ENCODE data around the gene GSKIP.
A peak's percentile ranks its signal among the peaks of the same experiment; 100 is the strongest.

The GSKIP gene

GRCh38 chr14:96385385-96385784 lies 22.1 kb downstream of the GSKIP start:
- POLR2A ChIA-PET = no interaction called here
- CTCF ChIA-PET = interaction anchor here (1.2 kb wide), 1 partner anchor 11 kb away, joined by 3 read pairs; no protein-coding TSS in a partner anchor
- DNase-seq (ENCODE audit: extremely low spot score) = no peak
- TF ChIP-seq CTCF (IDR thresholded peaks at IDR 0.05; ENCODE audit: control extremely low read depth, extremely low read depth, low read depth, missing control alignments) = no peak

- no peak for TF ChIP-seq CTCF (IDR thresholded peaks at IDR 0.05; ENCODE audit: control extremely low read depth, extremely low read depth, low read depth, missing control alignments)
- DNase-seq (ENCODE audit: extremely low spot score) = no peak
- ChIA-PET CTCF (interaction anchor here (1.4 to 1.8 kb wide), 2 partner anchors 10 to 13 kb away, joined by 4 to 5 read pairs; no protein-coding TSS in a partner anchor), POLR2A (no interaction called here)
Measured at GRCh38 chr14:96390965-96391292, 27.6 kb downstream of the GSKIP start.

GRCh38 chr14:96391293-96392118 lies 28.2 kb downstream of the GSKIP start:
- ChIA-PET POLR2A (no interaction called here), CTCF (interaction anchor here (1.4 to 1.8 kb wide), 2 partner anchors 10 to 13 kb away, joined by 4 to 5 read pairs; no protein-coding TSS in a partner anchor)
- peak; percentile 100 for DNase-seq (ENCODE audit: extremely low spot score)
- TF ChIP-seq CTCF (IDR thresholded peaks at IDR 0.05; ENCODE audit: control extremely low read depth, extremely low read depth, low read depth, missing control alignments) = no peak

- ChIA-PET POLR2A (no interaction called here), CTCF (interaction anchor here (1.0 kb wide), 1 partner anchor 27 kb away, joined by 3 read pairs; no protein-coding TSS in a partner anchor)
- TF ChIP-seq CTCF (IDR thresholded peaks at IDR 0.05; ENCODE audit: control extremely low read depth, extremely low read depth, low read depth, missing control alignments) = no peak
- no peak for DNase-seq (ENCODE audit: extremely low spot score)
Measured at GRCh38 chr14:96393071-96393691, 29.9 kb downstream of the GSKIP start.

GRCh38 chr14:96394047-96394815 lies 30.9 kb downstream of the GSKIP start:
- TF ChIP-seq CTCF (IDR thresholded peaks at IDR 0.05; ENCODE audit: control extremely low read depth, extremely low read depth, low read depth, missing control alignments) = no peak
- ChIA-PET CTCF (no interaction called here), POLR2A (no interaction called here)
- DNase-seq (ENCODE audit: extremely low spot score) = no peak

- POLR2A ChIA-PET = no interaction called here
- no peak for TF ChIP-seq CTCF (IDR thresholded peaks at IDR 0.05; ENCODE audit: control extremely low read depth, extremely low read depth, low read depth, missing control alignments)
- CTCF ChIA-PET = interaction anchor here (1.4 kb wide), 1 partner anchor 17 kb away, joined by 3 read pairs; no protein-coding TSS in a partner anchor
- DNase-seq (ENCODE audit: extremely low spot score) = no peak
Measured at GRCh38 chr14:96398432-96398831, 35.1 kb downstream of the GSKIP start.
